Measurements from ENCODE around the gene TBATA.
A peak's percentile ranks its signal among the peaks of the same experiment; 100 is the strongest.

The TBATA gene

GRCh38 chr10:70815504-70816219 lies 30.5 kb upstream of the TBATA start, which contains the start of gene SGPL1:
TSS of gene SGPL1 (plus strand) at chr10:70815948. CDS start at chr10:70816854, 906 bp downstream.
- peak; percentile 98 for TF ChIP-seq CTCF (IDR thresholded peaks at IDR 0.05)

GRCh38 chr10:70814126-70814525 lies 28.9 kb upstream of the TBATA start:
- TF ChIP-seq CTCF (IDR thresholded peaks at IDR 0.05) = no peak

GRCh38 chr10:70812814-70813213 lies 27.6 kb upstream of the TBATA start:
- TF ChIP-seq CTCF (IDR thresholded peaks at IDR 0.05) = no peak

- TF ChIP-seq CTCF (IDR thresholded peaks at IDR 0.05) = no peak
Observed at GRCh38 chr10:70811881-70812280, 26.7 kb upstream of the TBATA start.

GRCh38 chr10:70810967-70811366 lies 25.8 kb upstream of the TBATA start:
- no peak for TF ChIP-seq CTCF (IDR thresholded peaks at IDR 0.05)

GRCh38 chr10:70809726-70810125 lies 24.5 kb upstream of the TBATA start:
- no peak for TF ChIP-seq CTCF (IDR thresholded peaks at IDR 0.05)

GRCh38 chr10:70809011-70809611 lies 23.9 kb upstream of the TBATA start:
- TF ChIP-seq CTCF (IDR thresholded peaks at IDR 0.05) = no peak

Measured in LNCAP (cell line).